ENCODE measurements around the gene FSTL3.

Gene FSTL3

DNA sequence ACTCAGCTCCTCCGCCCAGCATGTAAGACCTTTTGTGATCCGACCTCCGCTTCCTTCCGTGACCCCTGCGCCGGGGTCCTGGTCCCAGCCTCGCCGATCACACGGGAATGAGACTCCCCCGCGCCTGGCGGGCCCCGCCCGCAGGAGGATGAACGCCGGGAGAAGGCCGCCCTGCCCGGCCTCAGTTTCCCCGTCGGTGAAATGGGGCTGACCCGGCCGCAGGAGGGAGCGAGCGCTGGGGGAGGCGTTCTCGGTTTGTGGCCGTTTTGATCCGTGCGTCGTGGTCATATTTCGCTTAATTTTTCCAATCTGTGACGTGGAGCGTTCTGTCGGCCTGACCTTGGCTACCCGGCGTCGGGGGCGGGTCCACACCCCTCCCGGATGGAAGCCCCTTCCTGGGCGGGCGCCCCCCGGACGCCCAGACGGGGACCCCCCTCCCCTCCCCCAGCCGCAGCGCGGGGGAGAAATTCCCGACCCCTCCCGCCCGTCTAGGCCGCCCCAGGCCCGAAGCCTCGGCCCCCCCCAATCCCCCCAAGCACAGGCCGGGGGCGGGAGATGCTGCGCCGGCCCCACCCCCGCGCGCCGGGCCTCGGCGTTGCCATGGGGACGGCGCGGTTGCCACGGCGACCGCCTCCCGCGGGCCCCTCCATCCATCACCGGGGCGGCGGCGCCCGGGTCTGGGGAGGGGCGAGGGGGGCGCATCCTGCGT lies 43.6 kb downstream of the FSTL3 start:
- no peak for TF ChIP-seq SUZ12 (IDR thresholded peaks at IDR 0.05)
- TF ChIP-seq L3MBTL2 (conservative IDR thresholded peaks at IDR 0.05), result no peak
- TF ChIP-seq TARDBP (IDR thresholded peaks at IDR 0.05), result no peak
- no peak for TF ChIP-seq FOXK2 (IDR thresholded peaks at IDR 0.05)
- TF ChIP-seq FOXA1 (IDR thresholded peaks at IDR 0.05), result no peak
- TF ChIP-seq LEF1 (IDR thresholded peaks at IDR 0.05; ENCODE audit: borderline replicate concordance), result no peak
- no peak for TF ChIP-seq PKNOX1 (IDR thresholded peaks at IDR 0.05)
- TF ChIP-seq BHLHE40 (IDR thresholded peaks at IDR 0.05; ENCODE audit: borderline replicate concordance), result no peak
- TF ChIP-seq HDGF (IDR thresholded peaks at IDR 0.05; ENCODE audit: borderline replicate concordance), result no peak
- no peak for TF ChIP-seq FOXM1 (IDR thresholded peaks at IDR 0.05; ENCODE audit: borderline replicate concordance)
- TF ChIP-seq ARNT (IDR thresholded peaks at IDR 0.05), result no peak
- no peak for TF ChIP-seq SP1 (IDR thresholded peaks at IDR 0.05)
- ChIA-PET POLR2A (interaction anchor here (1.2 kb wide), 1 partner anchor 39 kb away, joined by 3 read pairs; no protein-coding TSS in a partner anchor), CTCF (no interaction called here)
- DNase-seq (ENCODE audit: extremely low spot score), result no peak

DNA sequence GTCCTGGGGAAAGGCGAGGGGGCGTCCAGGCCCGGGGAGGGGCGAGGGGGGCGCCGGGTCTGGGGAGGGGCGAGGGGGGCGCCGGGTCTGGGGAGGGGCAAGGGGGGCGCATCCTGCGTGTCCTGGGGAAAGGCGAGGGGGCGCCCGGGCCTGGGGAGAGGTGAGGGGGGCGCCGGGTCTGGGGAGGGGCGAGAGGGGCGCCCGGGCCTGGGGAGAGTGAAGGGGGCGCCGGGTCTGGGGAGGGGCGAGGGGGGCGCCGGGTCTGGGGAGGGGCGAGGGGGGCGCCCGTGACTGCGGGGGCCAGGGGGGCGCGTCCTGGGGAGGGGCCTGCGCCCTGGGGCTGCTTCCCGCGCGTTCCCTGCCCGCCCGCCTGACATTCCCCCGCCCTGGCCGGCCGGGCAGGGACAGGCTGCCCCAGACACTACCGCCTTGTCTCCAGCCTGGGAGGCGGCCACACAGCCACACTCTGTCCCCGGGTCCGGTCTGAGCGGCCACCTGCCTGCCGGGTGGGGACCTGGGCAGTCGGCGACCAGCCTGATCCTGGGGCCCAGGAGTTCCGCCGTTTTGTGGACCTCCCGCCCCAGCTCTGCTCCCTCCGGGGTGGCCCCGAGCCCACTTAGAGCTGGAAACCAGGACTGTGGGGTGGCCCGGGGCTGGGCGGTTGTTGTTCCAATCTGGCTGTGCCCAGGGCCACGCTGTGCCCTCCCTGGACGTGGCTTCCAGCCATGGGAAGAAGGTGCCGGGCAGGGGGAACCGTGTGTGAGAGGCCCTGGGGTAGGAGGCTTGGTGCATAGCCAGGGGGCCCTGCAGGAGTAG lies 44.4 kb downstream of the FSTL3 start:
- ChIA-PET CTCF (no interaction called here), POLR2A (no interaction called here)
- TF ChIP-seq SUZ12 (IDR thresholded peaks at IDR 0.05) (no peak), LEF1 (IDR thresholded peaks at IDR 0.05; ENCODE audit: borderline replicate concordance) (no peak), HDGF (IDR thresholded peaks at IDR 0.05; ENCODE audit: borderline replicate concordance) (no peak), FOXA1 (IDR thresholded peaks at IDR 0.05) (no peak), ARNT (IDR thresholded peaks at IDR 0.05) (no peak), ELF4 (IDR thresholded peaks at IDR 0.05) (no peak), FOXM1 (IDR thresholded peaks at IDR 0.05; ENCODE audit: borderline replicate concordance) (no peak), FOXK2 (IDR thresholded peaks at IDR 0.05) (no peak), TARDBP (IDR thresholded peaks at IDR 0.05) (no peak), NFRKB (IDR thresholded peaks at IDR 0.05) (no peak)
- DNase-seq (ENCODE audit: extremely low spot score), result no peak

DNA sequence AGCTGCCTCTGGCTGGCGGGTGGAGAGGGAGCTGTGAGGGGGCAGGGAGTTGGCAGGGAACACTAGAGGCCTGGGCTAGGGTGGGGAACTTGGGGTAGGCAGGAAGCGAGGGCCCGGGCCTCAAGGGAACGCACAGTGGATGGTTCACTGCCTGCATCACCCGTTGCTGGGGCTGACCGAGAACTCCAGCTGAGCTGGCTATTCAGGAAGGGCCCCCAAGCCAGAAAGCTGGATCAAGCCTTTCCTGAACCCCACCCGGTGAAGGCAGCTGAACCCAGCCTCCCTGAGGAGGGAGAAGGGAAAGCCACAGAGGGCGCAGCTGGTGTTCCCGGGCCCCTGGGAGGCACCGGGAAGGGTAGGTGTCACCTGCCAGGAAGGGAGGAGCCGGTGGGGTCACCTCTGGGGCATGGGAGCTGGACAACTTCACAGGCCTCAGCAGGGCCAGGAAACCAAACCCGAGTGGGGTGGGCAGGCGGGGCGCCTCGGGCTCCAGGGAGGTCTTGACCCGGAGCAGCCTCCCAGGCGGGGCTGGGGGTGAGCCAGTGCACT lies 46.4 kb downstream of the FSTL3 start:
- TF ChIP-seq HDGF (IDR thresholded peaks at IDR 0.05; ENCODE audit: borderline replicate concordance) (no peak), L3MBTL2 (conservative IDR thresholded peaks at IDR 0.05) (no peak), SP1 (IDR thresholded peaks at IDR 0.05) (no peak), BHLHE40 (IDR thresholded peaks at IDR 0.05; ENCODE audit: borderline replicate concordance) (no peak), LEF1 (IDR thresholded peaks at IDR 0.05; ENCODE audit: borderline replicate concordance) (no peak), PKNOX1 (IDR thresholded peaks at IDR 0.05) (no peak), TARDBP (IDR thresholded peaks at IDR 0.05) (no peak), NFRKB (IDR thresholded peaks at IDR 0.05) (no peak), FOXM1 (IDR thresholded peaks at IDR 0.05; ENCODE audit: borderline replicate concordance) (no peak), ZNF384 (IDR thresholded peaks at IDR 0.05) (no peak)
- DNase-seq (ENCODE audit: extremely low spot score), result no peak
- ChIA-PET POLR2A (no interaction called here), CTCF (no interaction called here)

DNA sequence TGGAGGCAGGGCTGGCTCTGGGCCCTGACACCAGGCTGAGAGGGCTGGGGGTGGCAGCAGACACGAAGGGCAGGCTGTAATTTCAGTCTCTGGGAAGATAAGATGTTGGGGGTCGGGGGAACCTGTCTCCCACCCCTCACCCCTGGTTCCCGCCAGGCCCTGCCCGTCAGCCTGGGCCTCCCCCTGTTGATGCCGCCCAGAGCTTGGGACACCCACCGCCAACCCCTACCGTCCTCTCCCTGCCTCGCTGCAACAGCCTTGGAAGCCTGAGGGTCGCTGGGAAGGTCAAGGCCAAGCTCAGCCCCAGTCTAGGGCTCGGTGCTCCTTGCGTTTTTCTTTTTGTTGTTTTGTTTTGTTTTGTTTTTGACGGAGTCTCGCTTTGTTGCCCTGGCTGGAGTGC lies 47.1 kb downstream of the FSTL3 start:
- ChIA-PET CTCF (no interaction called here), POLR2A (no interaction called here)
- no peak for TF ChIP-seq ELF4 (IDR thresholded peaks at IDR 0.05)
- TF ChIP-seq HDGF (IDR thresholded peaks at IDR 0.05; ENCODE audit: borderline replicate concordance), result no peak
- no peak for TF ChIP-seq ZNF384 (IDR thresholded peaks at IDR 0.05)
- no peak for TF ChIP-seq L3MBTL2 (conservative IDR thresholded peaks at IDR 0.05)
- TF ChIP-seq BHLHE40 (IDR thresholded peaks at IDR 0.05; ENCODE audit: borderline replicate concordance), result no peak
- no peak for TF ChIP-seq PKNOX1 (IDR thresholded peaks at IDR 0.05)
- TF ChIP-seq SP1 (IDR thresholded peaks at IDR 0.05), result no peak
- TF ChIP-seq FOXA1 (IDR thresholded peaks at IDR 0.05), result no peak
- no peak for TF ChIP-seq CTBP1 (IDR thresholded peaks at IDR 0.05; ENCODE audit: borderline replicate concordance)
- TF ChIP-seq TARDBP (IDR thresholded peaks at IDR 0.05), result no peak
- TF ChIP-seq FOXM1 (IDR thresholded peaks at IDR 0.05; ENCODE audit: borderline replicate concordance), result no peak
- no peak for TF ChIP-seq LEF1 (IDR thresholded peaks at IDR 0.05; ENCODE audit: borderline replicate concordance)
- TF ChIP-seq NFRKB (IDR thresholded peaks at IDR 0.05), result no peak
- TF ChIP-seq ARNT (IDR thresholded peaks at IDR 0.05), result no peak
- no peak for TF ChIP-seq SUZ12 (IDR thresholded peaks at IDR 0.05)
- no peak for TF ChIP-seq FOXK2 (IDR thresholded peaks at IDR 0.05)
- no peak for DNase-seq (ENCODE audit: extremely low spot score)

DNA sequence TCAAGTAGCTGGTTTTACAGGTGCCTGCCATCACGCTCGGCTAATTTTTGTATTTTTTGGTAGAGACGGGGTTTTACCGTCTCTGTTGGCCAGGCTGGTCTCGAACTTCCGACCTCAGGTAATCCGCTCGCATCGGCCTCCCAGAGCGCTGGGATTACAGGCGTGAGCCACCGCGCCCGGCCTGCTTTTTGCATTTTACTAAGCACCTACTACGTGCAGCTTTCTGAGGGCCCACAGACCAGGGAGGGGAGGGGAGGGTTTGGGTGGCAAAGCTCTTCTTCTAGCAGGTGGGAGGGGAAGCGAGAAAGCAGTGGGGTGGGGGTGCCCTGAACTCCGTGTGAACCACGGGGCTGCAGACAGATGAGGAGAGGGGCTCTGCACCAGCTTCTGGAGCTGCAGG lies 47.5 kb downstream of the FSTL3 start:
- no peak for DNase-seq (ENCODE audit: extremely low spot score)
- TF ChIP-seq FOXA1 (IDR thresholded peaks at IDR 0.05) (no peak), HDGF (IDR thresholded peaks at IDR 0.05; ENCODE audit: borderline replicate concordance) (no peak), ARNT (IDR thresholded peaks at IDR 0.05) (no peak), TARDBP (IDR thresholded peaks at IDR 0.05) (no peak), ELF4 (IDR thresholded peaks at IDR 0.05) (no peak), PKNOX1 (IDR thresholded peaks at IDR 0.05) (no peak), FOXK2 (IDR thresholded peaks at IDR 0.05) (no peak), FOXM1 (IDR thresholded peaks at IDR 0.05; ENCODE audit: borderline replicate concordance) (no peak), BHLHE40 (IDR thresholded peaks at IDR 0.05; ENCODE audit: borderline replicate concordance) (no peak)
- ChIA-PET POLR2A (no interaction called here), CTCF (no interaction called here)

All from HEK293T (cell line).